ENCODE measurements around the gene TTYH3. TPM values are rescaled to one million over a fixed set of nuclear protein-coding genes. Genes with fewer than 3 reads are reported as not detected.

Gene TTYH3
- total and polyA plus RNA-seq, 2 of the 8 experiments (the other 6 are each of a cell fraction or from before 2014, with no cell fraction given) = 66.2 to 169 TPM

GRCh38 chr7:2652736-2653060, 20.9 kb downstream of the TTYH3 start:
- H3K56ac ChIP-seq (replicated peaks; ENCODE audit: insufficient read length, low read depth, low read length) = no peak overlapping the region
- H4K91ac ChIP-seq (replicated peaks; ENCODE audit: insufficient read length, low read length) = no peak overlapping the region
- ChIA-PET POLR2A (ENCODE audit: partially characterized antibody) (interaction anchor here (1.4 kb wide), 1 partner anchor 15 kb away, joined by 3 read pairs; no protein-coding TSS in a partner anchor), CTCF (ENCODE audit: partially characterized antibody) (interaction anchor here (0.8 to 4.2 kb wide), 10 partner anchors 7 to 200 kb away, joined by 3 to 29 read pairs (median 6); no protein-coding TSS in a partner anchor)
- no peak overlapping the region for H2BK120ac ChIP-seq (replicated peaks; ENCODE audit: low read depth, low read length)
- peak overlapping the region; percentile 35; the same call in 1 of the 2 replicates for H4K8ac ChIP-seq (ENCODE audit: extremely low read depth, insufficient read depth, low read length)
- no peak overlapping the region for H2BK12ac ChIP-seq (ENCODE audit: low read depth, low read length)
- no peaks in the 10 kb centered on the region; a peak in 2 of 7 replicates for H3K27me3 ChIP-seq (replicated peaks in 1 of 4; ENCODE audit: control insufficient read depth in 3 of 4, extremely low read depth in 1 of 4, insufficient read depth in 3 of 4, low read length in 3 of 4)
- H3K79me1 ChIP-seq (ENCODE audit: low read depth, low read length) = peaks cover 3% of the 10 kb centered on the region; the same call in 1 of the 2 replicates
- no peak overlapping the region for H2BK5ac ChIP-seq (ENCODE audit: low read depth, low read length)
- H3K36me3 ChIP-seq (ENCODE audit: control insufficient read depth in 2 of 4, insufficient read depth in 4 of 4, low read length in 3 of 4) = peaks cover 9 to 36% (median 29%) of the 10 kb centered on the region in 4 experiments
- no peak overlapping the region for H2BK15ac ChIP-seq (ENCODE audit: low read length)
- H3K18ac ChIP-seq (ENCODE audit: extremely low read depth, low read length) = no peak overlapping the region
- H3K27ac ChIP-seq (ENCODE audit: low read depth, low read length) = 0 out of 2 replicates have a peak overlapping the region, but pooled peaks have one; percentile 34
- no peak overlapping the region for H4K5ac ChIP-seq (ENCODE audit: insufficient read length, low read depth, low read length)
- no peak overlapping the region for H3K4me3 ChIP-seq (ENCODE audit: extremely low read depth in 1 of 4, insufficient read depth in 2 of 4, low read depth in 3 of 4, low read length in 4 of 4)
- 90% methylated on average over 12 of the region's 12 CpGs; no CpG with 5 or more reads in 1 of the 2 experiments for WGBS, 2 experiments (ENCODE audit: extremely low coverage in 1 of 2, insufficient coverage in 1 of 2, insufficient read length in 1 of 2, insufficient replicate concordance in 2 of 2, low coverage in 1 of 2, low lambda C conversion rate in 2 of 2, missing lambda C conversion rate in 1 of 2)
- H4K20me1 ChIP-seq (replicated peaks in 1 of 2; ENCODE audit: control insufficient read depth in 1 of 2, insufficient read depth in 2 of 2, low read length in 2 of 2) = peaks cover 7 to 31% of the 10 kb centered on the region in 2 experiments
- H2AK5ac ChIP-seq (ENCODE audit: low read depth, low read length) = no peak overlapping the region
- H2BK20ac ChIP-seq (ENCODE audit: low read length) = no peak overlapping the region
- H3K4me1 ChIP-seq (replicated peaks in 1 of 4; ENCODE audit: control insufficient read depth in 3 of 4, insufficient read depth in 4 of 4, low read length in 3 of 4) = no peaks in the 10 kb centered on the region
- H3K9ac ChIP-seq (replicated peaks in 1 of 4; ENCODE audit: extremely low read depth in 1 of 4, low read depth in 3 of 4, low read length in 3 of 4) = no peak overlapping the region
- H3K23ac ChIP-seq (ENCODE audit: insufficient read length) = no peak overlapping the region
- H3K79me2 ChIP-seq (ENCODE audit: control insufficient read depth in 1 of 2, insufficient read depth in 2 of 2, low read length in 2 of 2) = no peaks in the 10 kb centered on the region
- DNase-seq (ENCODE audit: low read depth in 1 of 2, low spot score in 2 of 2) = no peak
- FAIRE-seq = no peak
- TF ChIP-seq SP4 (IDR thresholded peaks at IDR 0.05; ENCODE audit: low read length) (no peak), POLR2A (IDR thresholded peaks at IDR 0.05; ENCODE audit: control extremely low read depth in 1 of 2, low read depth in 2 of 2, low read length in 2 of 2) (0 out of 3 replicates have a peak, but pooled peaks of 1 of the 2 experiments have one; percentile 38), GABPA (IDR thresholded peaks at IDR 0.05; ENCODE audit: borderline replicate concordance, insufficient read depth, low read length) (no peak), EZH2 (IDR thresholded peaks at IDR 0.05; ENCODE audit: low read depth, low read length, severe bottlenecking) (no peak), ASH2L (IDR thresholded peaks at IDR 0.05; ENCODE audit: low read length) (no peak), MAFK (IDR thresholded peaks at IDR 0.05; ENCODE audit: low read depth, low read length) (no peak)
- H3K14ac ChIP-seq (ENCODE audit: insufficient read length) = no peak overlapping the region
- H3K4me2 ChIP-seq (ENCODE audit: insufficient read depth in 1 of 2, low read depth in 2 of 2, low read length in 2 of 2) = no peak overlapping the region
- H3K9me3 ChIP-seq (ENCODE audit: insufficient read depth in 2 of 2, low read depth in 1 of 2, low read length in 1 of 2) = no peaks in the 10 kb centered on the region
- no peak overlapping the region for H2AFZ ChIP-seq (ENCODE audit: low read length)
- H3K23me2 ChIP-seq (ENCODE audit: low read depth, low read length) = peaks cover 5% of the 10 kb centered on the region; the same call in 1 of the 2 replicates
- no peak overlapping the region for H3K4ac ChIP-seq (replicated peaks; ENCODE audit: insufficient read length, low read depth, low read length)

Data from H1 (cell line).